H9 (cell line): ENCODE measurements around the gene PAFAH1B1. TPM values are rescaled to one million over a fixed set of nuclear protein-coding genes. Genes with fewer than 3 reads are reported as not detected.

Experiments used
- DNase-seq: peaks from one replicate; pipeline ENCODE4 v3.0.0-alpha.2; 2017
- H2AFZ ChIP-seq: one replicate; pipeline ENCODE4 v1.6.1; 2013; ENCODE audit warnings: mild to moderate bottlenecking, low read length, control low read depth, moderate library complexity
- H2AK5ac ChIP-seq: 2 replicates; pipeline ENCODE4 v1.6.1; 2013; ENCODE audit warnings: low read length, control low read depth, mixed read lengths; ENCODE audit not compliant: insufficient read length
- H2BK120ac ChIP-seq: one replicate; pipeline ENCODE4 v1.6.1; 2013; ENCODE audit warnings: low read depth, mild to moderate bottlenecking, low read length, control low read depth, inconsistent platforms; ENCODE audit not compliant: poor library complexity, severe bottlenecking
- H2BK12ac ChIP-seq: 2 replicates; pipeline ENCODE4 v1.6.1; 2013; ENCODE audit warnings: low read length, control low read depth, mixed read lengths, low read depth; ENCODE audit not compliant: insufficient read length
- H2BK15ac ChIP-seq: 2 replicates; pipeline ENCODE4 v1.6.1; 2013; ENCODE audit warnings: low read depth, low read length, control low read depth
- H2BK20ac ChIP-seq: one replicate; pipeline ENCODE4 v1.6.1; 2013; ENCODE audit warnings: low read depth, mild to moderate bottlenecking, low read length, control low read depth, inconsistent platforms; ENCODE audit not compliant: poor library complexity, severe bottlenecking
- H2BK5ac ChIP-seq: 2 replicates; pipeline ENCODE4 v1.6.1; 2013; ENCODE audit warnings: low read length, control low read depth, mixed read lengths; ENCODE audit not compliant: insufficient read length
- H3K14ac ChIP-seq: 2 replicates; pipeline ENCODE4 v1.6.1; 2013; ENCODE audit warnings: low read length, control low read depth; ENCODE audit not compliant: insufficient read depth
- H3K18ac ChIP-seq: 2 replicates; pipeline ENCODE4 v1.6.1; 2013; ENCODE audit warnings: low read depth, mild to moderate bottlenecking, mixed read lengths, low read length, control low read depth; ENCODE audit not compliant: insufficient read length
- H3K23ac ChIP-seq: 2 replicates; pipeline ENCODE4 v1.6.1; 2013; ENCODE audit warnings: low read length, control low read depth, mixed read lengths, low read depth; ENCODE audit not compliant: insufficient read length
- H3K23me2 ChIP-seq: 2 replicates; pipeline ENCODE4 v1.6.1; 2013; ENCODE audit warnings: low read depth, mild to moderate bottlenecking, mixed read lengths, low read length, control low read depth; ENCODE audit not compliant: insufficient read length, poor library complexity, severe bottlenecking
- H3K27ac ChIP-seq: 2 replicates; pipeline ENCODE4 v1.5.1; 2013; ENCODE audit warnings: low read length, control low read depth, mixed read lengths, low read depth; ENCODE audit not compliant: insufficient read length
- H3K27me3 ChIP-seq: 2 replicates; pipeline ENCODE4 v1.6.1; 2013; ENCODE audit warnings: low read length, control low read depth, inconsistent platforms; ENCODE audit not compliant: insufficient read depth
- H3K4ac ChIP-seq: 2 replicates; pipeline ENCODE4 v1.6.1; 2013; ENCODE audit warnings: low read depth, mild to moderate bottlenecking, control low read depth, inconsistent platforms, low read length, moderate library complexity
- H3K4me1 ChIP-seq: 2 replicates; pipeline ENCODE4 v1.6.1; 2013; ENCODE audit warnings: low read length, control low read depth, inconsistent platforms; ENCODE audit not compliant: insufficient read depth
- H3K4me2 ChIP-seq: 2 replicates; pipeline ENCODE4 v1.6.1; 2013; ENCODE audit warnings: low read length, control low read depth, mixed read lengths; ENCODE audit not compliant: insufficient read length, insufficient read depth
- H3K56ac ChIP-seq: 2 replicates; pipeline ENCODE4 v1.6.1; 2013; ENCODE audit warnings: low read depth, mild to moderate bottlenecking, mixed read lengths, low read length, control low read depth; ENCODE audit not compliant: insufficient read length
- H3K79me1 ChIP-seq: 2 replicates; pipeline ENCODE4 v1.6.1; 2013; ENCODE audit warnings: low read depth, mild to moderate bottlenecking, moderate library complexity, low read length, control low read depth, inconsistent platforms; ENCODE audit not compliant: insufficient read depth, poor library complexity, severe bottlenecking
- H3K79me2 ChIP-seq: 2 replicates; pipeline ENCODE4 v1.6.1; 2013; ENCODE audit warnings: low read length, control low read depth, inconsistent platforms; ENCODE audit not compliant: insufficient read depth
- H3K9ac ChIP-seq: 2 replicates; pipeline ENCODE4 v1.6.1; 2013; ENCODE audit warnings: low read length, control low read depth, mixed read lengths; ENCODE audit not compliant: insufficient read length; ENCODE audit errors: extremely low read depth
- H3K9me3 ChIP-seq: one replicate; pipeline ENCODE4 v1.6.1; 2013; ENCODE audit warnings: low read depth, low read length, inconsistent platforms; ENCODE audit not compliant: control insufficient read depth
- H3T11ph ChIP-seq: one replicate; pipeline ENCODE4 v1.6.1; 2013; ENCODE audit warnings: mild to moderate bottlenecking, low read length, control low read depth, inconsistent platforms
- H4K20me1 ChIP-seq: one replicate; pipeline ENCODE4 v1.6.1; 2013; ENCODE audit not compliant: control insufficient read depth, insufficient read length, insufficient read depth
- H4K5ac ChIP-seq: 2 replicates; pipeline ENCODE4 v1.6.1; 2013; ENCODE audit warnings: low read depth, mild to moderate bottlenecking, mixed read lengths, low read length, control low read depth; ENCODE audit not compliant: insufficient read length
- H4K8ac ChIP-seq: replicated peaks from 2 replicates; pipeline ENCODE4 v1.6.1; 2013; ENCODE audit warnings: low read length, control low read depth, mixed read lengths, low read depth; ENCODE audit not compliant: insufficient read length
- H4K91ac ChIP-seq: 2 replicates; pipeline ENCODE4 v1.6.1; 2013; ENCODE audit warnings: low read depth, mild to moderate bottlenecking, moderate library complexity, mixed read lengths, low read length, control low read depth; ENCODE audit not compliant: insufficient read length
- H3K27ac Mint-ChIP-seq, 3 experiments: 2 replicates in 2 of 3; 3 replicates in 1 of 3; pipeline ENCODE4 v1.8.0; 2020 to 2021; ENCODE audit warnings: mixed read lengths in 3 of 3, mild to moderate bottlenecking in 1 of 3, moderate library complexity in 1 of 3
- H3K27me3 Mint-ChIP-seq: 2 replicates; pipeline ENCODE4 v1.8.0; 2021; ENCODE audit warnings: low read depth, mild to moderate bottlenecking, moderate library complexity, mixed read lengths
- H3K36me3 Mint-ChIP-seq, 3 experiments: 2 replicates in 2 of 3; 3 replicates in 1 of 3; pipeline ENCODE4 v1.8.0; 2020 to 2021; ENCODE audit warnings: low read depth in 3 of 3, mixed read lengths in 3 of 3; ENCODE audit not compliant: insufficient read depth in 1 of 3
- H3K4me1 Mint-ChIP-seq, 2 experiments: 2 replicates each; pipeline ENCODE4 v1.8.0; 2020; ENCODE audit warnings: mixed read lengths in 2 of 2
- H3K4me3 Mint-ChIP-seq, 2 experiments: 2 replicates in 1 of 2; 3 replicates in 1 of 2; pipeline ENCODE4 v1.8.0; 2020 to 2021; ENCODE audit warnings: mild to moderate bottlenecking in 2 of 2, mixed read lengths in 2 of 2, moderate library complexity in 1 of 2
- H3K9me3 Mint-ChIP-seq, 2 experiments: 2 replicates in 1 of 2; 3 replicates in 1 of 2; pipeline ENCODE4 v1.8.0; 2020; ENCODE audit warnings: mild to moderate bottlenecking in 2 of 2, mixed read lengths in 2 of 2, moderate library complexity in 1 of 2
- WGBS: extraction: QIAGEN DNeasy Blood & Tissue Kit; methylation state at CpG from one replicate; pipeline ENCODE4 v1.1.7; 2013; ENCODE audit warnings: missing lambda C conversion rate, low lambda C conversion rate, mixed read lengths; ENCODE audit not compliant: insufficient read length; ENCODE audit errors: extremely low coverage; 5-methylcytosine and 5-hydroxymethylcytosine counted together
- total RNA-seq: library from RNA; stranded (reverse); gene quantifications from 2 replicates; pipeline ENCODE4 v1.2.1, GENCODE V29; 2021
- TF ChIP-seq, protein P1 (sequence below): fragments of 200-600 bp; sonication (generic); conservative IDR thresholded peaks from 3 replicates; pipeline ENCODE4 v1.8.0; 2021; ENCODE audit warnings: antibody characterized with exemption, mild to moderate bottlenecking

Gene PAFAH1B1
- total RNA-seq, 1 experiment from 2014 or later: 134 TPM

- peak overlapping the region; percentile 79 to 80 for H3K4me3 Mint-ChIP-seq
- no peak for DNase-seq
- peak overlapping the region; percentile 43 for H3K4me2 ChIP-seq
Observed at GRCh38 chr17:2710071-2710802, 116.8 kb downstream of the PAFAH1B1 start.

More at GRCh38 chr17:2710071-2710802, 116.8 kb downstream of the PAFAH1B1 start:
- Histone ChIP-seq H2BK12ac (no peak overlapping the region), H4K8ac (no peak overlapping the region), H3K18ac (no peak overlapping the region), H3T11ph (no peak overlapping the region), H2BK20ac (no peak overlapping the region), H3K23me2 (peaks cover 13% of the 10 kb centered on the region), H4K5ac (no peak overlapping the region), H3K27me3 (no peaks in the 10 kb centered on the region; the same call in 1 of the 2 replicates), H3K4ac (no peak overlapping the region), H3K27ac (no peak overlapping the region), H3K79me2 (peaks cover 17% of the 10 kb centered on the region; the same call in 1 of the 2 replicates), H2BK15ac (no peak overlapping the region), H2BK5ac (no peak overlapping the region), H4K91ac (no peak overlapping the region), H3K14ac (no peak overlapping the region), H2BK120ac (no peak overlapping the region), H4K20me1 (no peaks in the 10 kb centered on the region), H3K4me1 (peaks cover 4% of the 10 kb centered on the region; the same call in 1 of the 2 replicates), H3K23ac (no peak overlapping the region), H3K56ac (no peak overlapping the region), H3K79me1 (no peaks in the 10 kb centered on the region), H2AK5ac (no peak overlapping the region), H3K9ac (no peak overlapping the region), H2AFZ (no peak overlapping the region), H3K9me3 (no peaks in the 10 kb centered on the region)
- Mint-ChIP-seq H3K9me3 (no peaks in the 10 kb centered on the region; a peak in 1 of 5 replicates), H3K36me3 (peaks cover 0 to 2% (median 0%) of the 10 kb centered on the region in 3 experiments; a peak in 1 of 7 replicates), H3K27ac (peak overlapping the region in 1 of 3 experiments; percentile 69; a peak in 4 of 7 replicates), H3K27me3 (peaks cover 16% of the 10 kb centered on the region), H3K4me1 (peaks cover 40 to 53% of the 10 kb centered on the region in 2 experiments)
- TF ChIP-seq, protein P1, sequence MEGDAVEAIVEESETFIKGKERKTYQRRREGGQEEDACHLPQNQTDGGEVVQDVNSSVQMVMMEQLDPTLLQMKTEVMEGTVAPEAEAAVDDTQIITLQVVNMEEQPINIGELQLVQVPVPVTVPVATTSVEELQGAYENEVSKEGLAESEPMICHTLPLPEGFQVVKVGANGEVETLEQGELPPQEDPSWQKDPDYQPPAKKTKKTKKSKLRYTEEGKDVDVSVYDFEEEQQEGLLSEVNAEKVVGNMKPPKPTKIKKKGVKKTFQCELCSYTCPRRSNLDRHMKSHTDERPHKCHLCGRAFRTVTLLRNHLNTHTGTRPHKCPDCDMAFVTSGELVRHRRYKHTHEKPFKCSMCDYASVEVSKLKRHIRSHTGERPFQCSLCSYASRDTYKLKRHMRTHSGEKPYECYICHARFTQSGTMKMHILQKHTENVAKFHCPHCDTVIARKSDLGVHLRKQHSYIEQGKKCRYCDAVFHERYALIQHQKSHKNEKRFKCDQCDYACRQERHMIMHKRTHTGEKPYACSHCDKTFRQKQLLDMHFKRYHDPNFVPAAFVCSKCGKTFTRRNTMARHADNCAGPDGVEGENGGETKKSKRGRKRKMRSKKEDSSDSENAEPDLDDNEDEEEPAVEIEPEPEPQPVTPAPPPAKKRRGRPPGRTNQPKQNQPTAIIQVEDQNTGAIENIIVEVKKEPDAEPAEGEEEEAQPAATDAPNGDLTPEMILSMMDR: no peak
- no CpG with 5 or more reads among the region's 16 CpGs for WGBS
